ENCODE results near the gene DUSP15.

DNA sequence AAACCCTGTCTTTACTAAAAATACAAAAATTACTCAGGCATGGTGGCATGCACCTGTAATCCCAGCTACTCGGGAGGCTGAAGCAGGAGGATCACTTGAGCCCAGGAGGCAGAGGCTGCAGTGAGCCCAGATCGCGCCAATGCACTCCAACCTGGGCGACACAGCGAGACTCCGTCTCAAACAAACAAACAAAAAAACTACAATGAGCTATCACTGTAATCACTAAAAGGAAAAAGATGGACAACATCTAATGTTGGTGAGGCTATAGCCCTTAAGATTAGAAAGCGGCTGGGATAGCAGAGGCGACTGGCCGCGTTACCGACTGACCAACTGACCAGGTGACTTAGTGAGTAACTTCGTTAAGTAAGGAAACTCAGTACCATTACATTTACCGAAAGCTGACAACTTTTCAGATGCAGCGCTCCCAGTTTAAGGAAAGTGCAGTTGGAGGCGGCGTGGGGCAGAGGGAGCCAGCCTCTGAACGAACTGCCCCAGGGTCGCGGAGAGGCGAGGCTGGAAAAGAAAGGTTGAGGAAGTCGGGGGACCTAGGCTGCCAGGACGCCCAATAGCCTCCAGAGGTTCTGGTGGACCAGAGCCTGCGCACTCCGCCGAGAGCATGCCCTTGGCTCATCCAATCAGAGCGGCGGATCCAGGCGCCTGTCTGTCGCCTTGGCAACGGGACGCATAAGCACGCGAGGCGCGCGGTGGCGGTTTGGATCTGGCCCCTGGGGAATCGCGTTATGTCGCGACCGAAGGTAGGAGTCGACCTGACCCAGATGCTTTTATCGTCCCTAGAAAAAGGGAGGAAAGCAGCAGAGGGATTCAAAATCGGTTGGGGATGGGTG lies 9.0 kb upstream of the DUSP15 start:
- TF ChIP-seq, protein P1, sequence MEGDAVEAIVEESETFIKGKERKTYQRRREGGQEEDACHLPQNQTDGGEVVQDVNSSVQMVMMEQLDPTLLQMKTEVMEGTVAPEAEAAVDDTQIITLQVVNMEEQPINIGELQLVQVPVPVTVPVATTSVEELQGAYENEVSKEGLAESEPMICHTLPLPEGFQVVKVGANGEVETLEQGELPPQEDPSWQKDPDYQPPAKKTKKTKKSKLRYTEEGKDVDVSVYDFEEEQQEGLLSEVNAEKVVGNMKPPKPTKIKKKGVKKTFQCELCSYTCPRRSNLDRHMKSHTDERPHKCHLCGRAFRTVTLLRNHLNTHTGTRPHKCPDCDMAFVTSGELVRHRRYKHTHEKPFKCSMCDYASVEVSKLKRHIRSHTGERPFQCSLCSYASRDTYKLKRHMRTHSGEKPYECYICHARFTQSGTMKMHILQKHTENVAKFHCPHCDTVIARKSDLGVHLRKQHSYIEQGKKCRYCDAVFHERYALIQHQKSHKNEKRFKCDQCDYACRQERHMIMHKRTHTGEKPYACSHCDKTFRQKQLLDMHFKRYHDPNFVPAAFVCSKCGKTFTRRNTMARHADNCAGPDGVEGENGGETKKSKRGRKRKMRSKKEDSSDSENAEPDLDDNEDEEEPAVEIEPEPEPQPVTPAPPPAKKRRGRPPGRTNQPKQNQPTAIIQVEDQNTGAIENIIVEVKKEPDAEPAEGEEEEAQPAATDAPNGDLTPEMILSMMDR (IDR thresholded peaks at IDR 0.05), result no peak
- TF ChIP-seq POLR2A (IDR thresholded peaks at IDR 0.05) (no peak), EP300 (IDR thresholded peaks at IDR 0.05) (no peak)

Data from ovary (tissue), 3 donors.